ENCODE data around the gene MAGI1.

The MAGI1 gene

GRCh38 chr3:65953881-65954733 lies 84.6 kb downstream of the MAGI1 start:
- TF ChIP-seq CTCF (conservative IDR thresholded peaks at IDR 0.05; ENCODE audit: low read depth, low read length): no peak
- no peak overlapping the region for H3K4me3 ChIP-seq (ENCODE audit: low read depth, low read length)
- DNase-seq (ENCODE audit: low read depth): no peak

GRCh38 chr3:65953301-65953812 lies 85.4 kb downstream of the MAGI1 start:
- no peak overlapping the region for H3K4me3 ChIP-seq (ENCODE audit: low read depth, low read length)
- no peak for DNase-seq (ENCODE audit: low read depth)
- TF ChIP-seq CTCF (conservative IDR thresholded peaks at IDR 0.05; ENCODE audit: low read depth, low read length): no peak

- DNase-seq (ENCODE audit: low read depth): no peak
- no peak overlapping the region for H3K4me3 ChIP-seq (ENCODE audit: low read depth, low read length)
Observed at GRCh38 chr3:65952842-65953241, 85.9 kb downstream of the MAGI1 start.

GRCh38 chr3:65951836-65952505 lies 86.7 kb downstream of the MAGI1 start:
- H3K4me3 ChIP-seq (ENCODE audit: low read depth, low read length): no peak overlapping the region
- TF ChIP-seq CTCF (conservative IDR thresholded peaks at IDR 0.05; ENCODE audit: low read depth, low read length): no peak
- peak; percentile 44 for DNase-seq (ENCODE audit: low read depth)

More at GRCh38 chr3:65952842-65953241, 85.9 kb downstream of the MAGI1 start:
- TF ChIP-seq CTCF (conservative IDR thresholded peaks at IDR 0.05; ENCODE audit: low read depth, low read length): no peak

- no peak overlapping the region for H3K4me3 ChIP-seq (ENCODE audit: low read depth, low read length)
- DNase-seq (ENCODE audit: low read depth): peak; percentile 70
- TF ChIP-seq CTCF (conservative IDR thresholded peaks at IDR 0.05; ENCODE audit: low read depth, low read length): peak; percentile 40
Observed at GRCh38 chr3:65950340-65951326, 88.1 kb downstream of the MAGI1 start.

GRCh38 chr3:65948841-65949573 lies 89.7 kb downstream of the MAGI1 start:
- no peak for DNase-seq (ENCODE audit: low read depth)
- no peak for TF ChIP-seq CTCF (conservative IDR thresholded peaks at IDR 0.05; ENCODE audit: low read depth, low read length)
- H3K4me3 ChIP-seq (ENCODE audit: low read depth, low read length): no peak overlapping the region

Measured in choroid plexus epithelial cell (primary cell).